GM21737 (cell line): ENCODE results near the gene CALY.
A peak's percentile ranks its signal among the peaks of the same experiment; 100 is the strongest.

ENCODE experiments used
- ATAC-seq: cut with Tn5 transposase; IDR thresholded peaks from one replicate; pipeline ENCODE4 v1.9.1; 2021; ENCODE audit warnings: mild to moderate bottlenecking, moderate library complexity; ENCODE audit not compliant: unreplicated experiment

CALY gene

GRCh38 chr10:133274751-133275683, 61.7 kb downstream of the CALY start:
- ATAC-seq = peak; percentile 48
